Erythroblast (primary cell): Measurements from ENCODE around the gene HSF2BP.
"Not testable (repeated sequence)": the region's sequence is repeated elsewhere in the genome, so short reads cannot be mapped to it uniquely, and the experiment has no call there.

Experiments used
- DNase-seq, 2 experiments: peaks; one replicate each; lab custom pipeline; 2025; lab: John Stamatoyannopoulos, UW
- GATA1 ChIP-seq: IDR thresholded peaks from 2 replicates; pipeline ENCODE4 v1.6.1; 2011; ENCODE audit warnings: low read depth, mild to moderate bottlenecking, control low read depth, low read length, moderate library complexity
- POLR2A ChIP-seq: IDR thresholded peaks from 2 replicates; pipeline ENCODE4 v1.6.1; 2011; ENCODE audit warnings: mild to moderate bottlenecking, low read length

The HSF2BP gene

DNA sequence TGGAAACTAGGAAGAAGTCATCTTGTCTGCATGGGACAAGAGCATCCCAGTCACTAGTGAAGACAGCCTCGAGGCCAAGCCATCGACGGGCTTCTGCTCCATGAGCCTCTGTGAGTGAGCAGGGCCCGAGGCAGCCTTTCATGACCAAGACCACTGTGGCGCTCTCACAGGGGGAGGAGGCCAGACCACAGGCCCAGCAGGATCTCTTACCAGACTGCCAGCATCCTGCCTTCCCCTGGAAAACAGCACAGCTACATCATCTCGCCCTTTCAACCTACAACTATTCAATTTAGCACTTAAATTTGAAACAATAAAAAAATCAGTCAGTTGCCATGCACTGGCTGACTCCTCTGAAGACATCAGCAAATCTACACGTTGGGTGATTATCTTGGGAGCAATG lies 85.4 kb downstream of the HSF2BP start:
- TF ChIP-seq POLR2A (no peak), GATA1 (no peak)
- DNase-seq: no peak

GRCh38 chr21:43572446-43572845 lies 86.8 kb downstream of the HSF2BP start:
- TF ChIP-seq GATA1 (no peak), POLR2A (no peak)
- no peak for DNase-seq

DNA sequence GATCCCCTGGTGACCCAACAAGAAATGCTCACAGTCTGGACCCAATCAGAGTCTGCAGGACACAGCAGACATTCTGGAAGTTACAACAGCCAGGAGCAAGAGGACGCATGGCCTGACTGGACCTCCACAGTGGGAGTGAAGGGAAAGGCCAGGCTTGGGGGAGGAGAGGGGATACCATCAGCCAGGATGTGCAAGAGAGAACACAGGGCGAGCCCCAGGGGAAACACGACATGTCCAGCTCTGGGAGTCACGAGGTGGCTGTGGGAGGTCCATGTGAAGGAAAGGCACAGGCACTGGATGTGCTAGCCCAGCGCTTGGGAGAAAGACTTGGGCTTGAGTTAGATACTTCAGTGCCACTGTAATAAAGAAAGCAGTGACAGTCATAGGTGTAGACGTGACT lies 87.3 kb downstream of the HSF2BP start:
- no peak for TF ChIP-seq GATA1
- TF ChIP-seq POLR2A: no peak
- no peak for DNase-seq

DNA sequence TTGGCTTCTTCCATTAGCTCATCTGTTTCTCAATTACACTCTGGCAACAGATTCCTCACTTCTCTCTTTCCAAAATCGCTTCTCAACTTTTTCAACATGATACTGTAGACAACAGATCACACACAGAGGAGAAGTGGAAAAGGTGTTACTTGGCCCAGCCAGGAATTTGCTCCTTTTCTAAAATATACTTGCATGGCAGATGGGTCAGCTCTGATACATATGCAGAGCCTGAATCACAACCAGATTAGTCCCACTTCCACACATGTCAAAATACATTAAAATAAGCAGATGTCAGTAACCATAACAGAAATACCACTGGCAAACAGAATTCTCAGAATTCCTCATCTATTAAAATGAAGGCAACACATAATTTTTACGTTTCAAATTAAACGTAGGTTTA lies 89.1 kb downstream of the HSF2BP start:
- not testable (repeated sequence) for DNase-seq

DNA sequence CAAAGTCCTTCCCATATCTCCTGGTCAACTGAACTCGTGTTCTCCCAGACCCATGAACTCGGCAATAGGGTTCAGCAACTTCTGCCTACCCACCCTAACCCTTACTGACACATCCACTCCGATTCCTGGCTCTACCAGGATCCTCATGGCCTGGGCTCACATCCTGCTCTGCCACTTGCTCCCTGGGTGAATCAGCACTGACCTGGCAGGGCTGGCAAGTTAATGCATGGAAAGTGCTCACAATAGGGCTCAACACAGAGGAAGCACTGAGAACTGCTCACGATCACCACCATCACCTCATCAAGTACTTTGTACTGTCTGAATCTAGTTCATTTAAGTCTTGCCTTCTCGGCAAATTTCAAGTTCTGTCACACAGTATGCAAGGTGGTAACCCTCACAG lies 96.8 kb downstream of the HSF2BP start:
- DNase-seq: not testable (repeated sequence)

DNA sequence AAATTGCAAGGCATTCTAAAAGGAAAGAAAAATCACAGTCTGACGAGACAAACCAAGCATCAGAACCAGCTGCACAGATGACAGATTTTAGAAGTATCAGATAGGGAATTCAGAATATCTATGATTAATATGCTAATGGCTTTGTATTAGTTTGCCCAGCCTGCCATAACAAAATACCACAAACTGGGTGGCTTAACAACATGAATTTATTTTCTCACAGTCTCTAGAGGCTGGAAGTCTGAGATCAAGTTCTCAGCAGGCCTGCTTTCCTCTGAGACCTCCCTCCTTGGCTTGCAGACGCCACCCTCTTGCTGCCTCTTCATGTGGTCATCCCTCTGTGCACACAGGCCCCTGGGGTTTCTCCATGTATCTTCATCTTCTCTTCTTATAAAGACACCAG lies 118.7 kb downstream of the HSF2BP start:
- not testable (repeated sequence) for DNase-seq

- DNase-seq: not testable (repeated sequence)
These were observed 136.7 kb downstream of the HSF2BP start for GRCh38 chr21:43522495-43523131.

DNA sequence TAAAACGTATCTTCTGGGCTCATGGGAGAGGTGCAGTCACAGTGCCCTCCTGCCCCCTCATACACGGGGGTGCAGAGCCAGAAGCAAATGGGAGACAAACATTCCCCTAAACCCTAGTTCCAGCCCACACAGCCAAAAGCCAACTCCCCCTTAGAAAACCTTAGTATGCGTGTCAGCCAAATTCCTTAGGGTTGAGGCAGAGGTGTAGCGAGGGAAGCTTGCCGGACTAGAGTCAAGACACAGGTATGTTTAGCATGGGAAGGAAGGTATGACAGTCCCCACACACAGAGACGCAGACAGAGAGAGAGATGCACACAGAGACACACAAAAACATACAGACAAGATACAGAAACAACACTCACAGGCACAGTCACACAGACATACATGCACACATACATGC lies 141.6 kb downstream of the HSF2BP start:
- DNase-seq: not testable (repeated sequence)

- not testable (repeated sequence) for DNase-seq
These were observed 142.2 kb downstream of the HSF2BP start for GRCh38 chr21:43516860-43517627.

GRCh38 chr21:43516295-43516847 lies 142.9 kb downstream of the HSF2BP start:
- DNase-seq: not testable (repeated sequence)

DNA sequence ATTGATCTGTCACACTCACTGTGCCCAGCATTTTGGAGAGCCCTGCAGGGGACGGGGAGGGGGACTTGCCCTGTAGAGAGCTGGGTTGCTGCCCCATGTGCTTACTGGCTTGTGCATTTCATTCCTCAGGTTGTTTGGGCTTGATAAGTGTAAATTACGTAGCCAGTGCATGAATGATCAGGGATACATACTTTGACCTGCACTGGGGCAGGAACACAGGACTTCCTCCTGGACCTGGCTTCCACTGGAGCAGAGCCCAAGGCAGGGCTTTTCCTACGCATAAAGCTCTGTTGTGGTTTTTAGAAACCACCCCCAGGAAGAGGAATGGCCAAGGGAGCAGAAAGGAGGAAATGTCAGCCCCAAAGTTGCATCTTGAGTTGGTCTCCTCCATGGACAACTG lies 144.5 kb downstream of the HSF2BP start:
- DNase-seq: not testable (repeated sequence)

DNA sequence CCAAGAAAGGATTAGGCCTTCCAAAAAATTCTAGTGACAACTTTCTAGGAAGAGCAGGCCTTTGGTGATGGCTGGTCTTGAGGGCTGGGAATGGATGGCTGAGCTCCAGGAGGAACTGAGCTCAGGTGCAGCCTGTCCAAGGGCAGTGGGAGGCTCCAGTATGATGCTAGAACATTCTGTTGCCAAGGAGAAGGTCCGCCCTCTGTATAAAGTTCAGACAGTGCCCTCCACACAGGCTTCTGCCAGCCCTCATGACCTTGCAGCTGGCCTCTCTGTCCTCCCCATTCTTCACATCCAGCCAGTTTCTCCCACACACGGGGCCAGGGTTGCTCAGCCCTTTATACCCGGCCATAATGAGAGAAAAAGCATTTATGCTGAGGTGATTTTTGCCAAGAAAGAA lies 146.3 kb downstream of the HSF2BP start:
- not testable (repeated sequence) for DNase-seq

GRCh38 chr21:43511209-43511608 lies 148.1 kb downstream of the HSF2BP start:
- DNase-seq: not testable (repeated sequence)

GRCh38 chr21:43510669-43511068 lies 148.6 kb downstream of the HSF2BP start:
- DNase-seq: not testable (repeated sequence)

DNA sequence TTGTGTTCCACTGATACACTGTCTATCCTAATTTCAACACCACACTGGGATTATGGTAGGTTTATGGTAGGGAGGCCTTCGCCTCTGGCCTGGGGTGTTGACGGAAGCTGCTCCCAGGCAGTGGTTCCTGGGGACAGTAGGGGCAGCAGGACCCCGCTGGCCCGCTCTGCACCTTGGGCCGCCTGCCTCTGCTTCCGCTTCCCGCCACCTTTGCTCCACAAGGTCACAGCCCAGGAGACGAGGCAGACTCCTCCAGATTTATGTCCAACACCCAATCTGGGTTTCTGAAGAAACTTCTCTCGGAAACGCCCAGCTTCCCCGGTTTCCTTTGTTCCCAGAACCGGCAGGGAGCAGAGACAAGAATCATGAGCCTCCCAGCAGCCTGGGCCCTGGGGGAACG lies 155.4 kb downstream of the HSF2BP start:
- not testable (repeated sequence) for DNase-seq

DNA sequence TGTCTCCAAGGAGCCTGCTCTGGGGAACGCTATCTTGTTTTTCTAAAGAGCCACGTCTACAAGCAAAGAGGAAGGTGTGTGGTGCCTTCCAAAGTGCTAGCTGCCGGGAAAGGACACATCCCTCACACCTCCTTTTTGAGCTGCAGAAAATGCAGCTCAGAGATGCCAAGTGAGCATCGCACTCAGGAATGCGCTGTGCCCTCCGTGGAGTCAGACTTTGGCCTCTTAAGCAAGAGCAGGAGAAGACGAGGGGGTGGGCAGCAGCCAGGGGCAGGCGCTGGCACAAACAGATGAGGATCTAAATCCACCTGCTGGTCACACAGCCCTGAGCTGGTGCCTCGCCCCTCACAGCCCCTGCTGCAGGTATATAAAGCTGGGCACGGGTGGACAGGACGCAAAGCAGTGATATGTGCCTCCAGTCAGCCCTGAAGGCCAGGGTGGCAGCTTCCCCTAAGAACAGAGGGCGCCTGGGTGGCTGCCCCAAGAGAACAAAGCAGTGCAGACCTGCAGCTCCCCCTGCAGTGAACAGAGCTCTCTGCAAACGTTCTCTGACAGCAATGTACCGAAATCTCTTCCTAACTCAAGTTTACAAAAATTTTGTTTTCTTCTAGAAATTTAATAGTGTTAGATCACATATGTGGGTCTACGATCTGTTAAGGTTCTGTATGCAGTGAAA lies 156.1 kb downstream of the HSF2BP start:
- not testable (repeated sequence) for DNase-seq

DNA sequence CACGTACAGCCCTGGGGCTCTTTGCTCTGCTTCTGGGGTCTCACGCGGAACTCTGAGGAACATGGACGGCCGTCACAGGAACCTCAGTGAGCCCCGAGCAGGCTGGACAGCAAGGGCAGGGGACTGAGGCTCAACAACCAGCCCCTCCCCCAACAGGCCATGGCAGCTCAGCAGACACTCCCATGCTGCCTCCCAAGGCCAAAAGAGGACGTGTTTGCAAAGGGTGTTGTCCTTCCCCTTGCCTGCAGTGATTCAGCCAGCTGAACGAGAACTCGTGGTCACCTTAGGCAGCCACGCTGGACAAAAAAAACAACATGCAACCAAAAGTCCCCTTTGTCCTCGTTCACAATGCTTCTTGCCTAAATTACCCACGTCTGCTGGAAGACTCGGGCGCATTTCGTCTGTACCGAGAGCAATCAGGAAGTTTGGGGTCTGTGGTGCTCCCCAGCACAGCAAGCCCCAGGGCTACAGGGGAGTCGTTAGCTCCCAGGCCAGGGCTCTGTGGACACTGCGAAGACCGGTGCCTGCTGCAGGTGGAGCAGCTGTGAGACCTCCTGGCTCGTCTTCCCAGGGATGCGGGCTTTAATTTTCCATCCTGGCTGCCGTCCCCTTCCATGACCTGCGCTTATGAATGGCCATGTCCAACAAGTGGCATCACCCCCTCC lies 156.7 kb downstream of the HSF2BP start:
- DNase-seq: not testable (repeated sequence)

DNA sequence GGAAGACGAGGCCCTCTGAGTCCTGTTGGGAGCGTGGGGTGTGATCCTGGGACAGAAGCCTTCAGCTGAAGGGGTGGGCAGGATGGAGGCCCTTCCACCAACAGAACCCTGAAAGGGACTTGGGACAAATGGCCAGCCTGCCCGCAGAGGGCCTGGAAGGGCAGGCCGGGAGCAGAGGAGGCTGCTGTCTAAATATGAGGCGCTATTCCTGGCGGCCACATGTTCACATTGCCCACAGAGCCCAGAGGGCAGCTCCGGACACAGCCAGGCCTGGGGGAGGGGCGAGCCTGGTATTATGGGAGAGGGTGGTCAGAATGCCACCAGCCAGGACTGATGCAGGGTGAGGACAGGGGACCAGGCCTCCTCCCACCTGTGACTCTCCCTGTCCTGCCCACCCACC lies 160.4 kb downstream of the HSF2BP start:
- DNase-seq: not testable (repeated sequence)

DNA sequence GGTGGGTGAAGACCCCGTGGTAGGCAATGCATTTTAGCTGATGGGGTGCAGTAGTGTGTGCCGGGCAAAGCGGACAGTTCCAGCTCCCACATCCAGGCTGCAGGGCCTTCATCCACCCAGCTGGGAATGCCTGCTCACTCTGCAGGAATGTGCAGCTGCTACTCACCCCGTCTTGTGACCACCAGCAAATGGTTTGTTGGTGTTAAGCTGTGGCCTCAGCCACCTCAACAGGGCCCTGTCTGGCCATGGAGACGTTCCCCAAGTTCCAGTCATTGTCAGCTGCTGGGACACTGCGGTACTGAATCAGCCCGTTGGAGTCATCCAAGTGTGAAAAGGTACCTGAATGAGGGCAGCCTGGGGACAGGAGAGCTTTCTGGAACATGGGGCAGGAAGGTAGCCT lies 161.2 kb downstream of the HSF2BP start:
- not testable (repeated sequence) for DNase-seq

GRCh38 chr21:43494279-43495012 lies 164.8 kb downstream of the HSF2BP start:
- DNase-seq: not testable (repeated sequence)
